OCI-LY7 (cell line): Measurements from ENCODE around the gene ERCC6. TPM values are rescaled to one million over a fixed set of nuclear protein-coding genes. Genes with fewer than 3 reads are reported as not detected.

Experiments used
- BruUV-seq: library from RNA; stranded (reverse); fragments of 400-500 nt; replicated peaks from 2 replicates; lab custom pipeline; 2021; lab: Mats Ljungman, UMichigan
- CTCF ChIA-PET: fragments of 300-600 bp; sonication (Branson Sonifier 250); formaldehyde crosslinking; loops from one replicate; lab custom pipeline; 2022; ENCODE audit warnings: antibody characterized with exemption; ENCODE audit not compliant: unreplicated experiment; lab: Charles Lee
- POLR2A ChIA-PET: fragments of 300-600 bp; sonication (Branson Sonifier 250); formaldehyde crosslinking; loops from one replicate; lab custom pipeline; 2022; ENCODE audit warnings: antibody characterized with exemption; lab: Charles Lee
- DNase-seq: peaks from one replicate; pipeline ENCODE4 v3.0.0-alpha.2; 2015; ENCODE audit warnings: low spot score
- H2AFZ ChIP-seq: fragments of 200-600 bp; sonication (generic), shearing (Covaris generic); 2 replicates; pipeline ENCODE4 v1.6.1; 2014; ENCODE audit warnings: mild to moderate bottlenecking, antibody characterized with exemption, low read length, moderate library complexity
- H3K27ac ChIP-seq: fragments of 200-600 bp; sonication (generic); 2 replicates; pipeline ENCODE4 v1.5.1; 2014; ENCODE audit warnings: mixed run types, low read depth, mild to moderate bottlenecking, moderate library complexity, low read length, inconsistent platforms; ENCODE audit not compliant: poor library complexity, severe bottlenecking
- H3K36me3 ChIP-seq: fragments of 200-600 bp; sonication (generic); 2 replicates; pipeline ENCODE4 v1.6.1; 2014; ENCODE audit warnings: mild to moderate bottlenecking, antibody characterized with exemption, low read length, moderate library complexity, mixed read lengths; ENCODE audit not compliant: insufficient read depth
- H3K4me1 ChIP-seq: fragments of 200-600 bp; sonication (generic); 2 replicates; pipeline ENCODE4 v1.5.1; 2014; ENCODE audit warnings: mild to moderate bottlenecking, low read length; ENCODE audit not compliant: insufficient read depth, poor library complexity, severe bottlenecking
- H3K4me2 ChIP-seq: fragments of 200-600 bp; sonication (generic); 2 replicates; pipeline ENCODE4 v1.6.1; 2014; ENCODE audit warnings: mild to moderate bottlenecking, low read length
- H3K4me3 ChIP-seq: fragments of 200-600 bp; sonication (generic); 2 replicates; pipeline ENCODE4 v1.5.1; 2014; ENCODE audit warnings: mild to moderate bottlenecking, low read depth, low read length; ENCODE audit not compliant: poor library complexity, severe bottlenecking
- H3K79me2 ChIP-seq: fragments of 200-600 bp; sonication (generic); 2 replicates; pipeline ENCODE4 v1.6.1; 2016; ENCODE audit warnings: low read depth, mild to moderate bottlenecking, low read length, moderate library complexity, mixed read lengths; ENCODE audit not compliant: insufficient read depth
- H3K9me2 ChIP-seq: fragments of 200-600 bp; sonication (generic); 2 replicates; pipeline ENCODE4 v1.6.1; 2016; ENCODE audit warnings: mild to moderate bottlenecking, low read length, mixed read lengths; ENCODE audit not compliant: insufficient read depth
- H3K9me3 ChIP-seq: fragments of 200-600 bp; sonication (generic); 2 replicates; pipeline ENCODE4 v1.6.1; 2014; ENCODE audit warnings: mild to moderate bottlenecking, mixed run types, low read length, mixed read lengths
- H4K20me1 ChIP-seq: fragments of 200-600 bp; sonication (generic); 2 replicates; pipeline ENCODE4 v1.6.1; 2014; ENCODE audit warnings: mild to moderate bottlenecking, antibody characterized with exemption, low read length, moderate library complexity, mixed read lengths; ENCODE audit not compliant: insufficient read depth
- CTCF ChIP-seq: fragments of 200-600 bp; sonication (generic); conservative IDR thresholded peaks from 2 replicates; pipeline ENCODE4 v1.5.1; 2014; ENCODE audit warnings: mild to moderate bottlenecking, antibody characterized with exemption, low read length, moderate library complexity, mixed read lengths
- EZH2phosphoT487 ChIP-seq: fragments of 200-600 bp; sonication (generic); IDR thresholded peaks from 2 replicates; pipeline ENCODE4 v1.6.1; 2018; ENCODE audit warnings: low read depth, borderline replicate concordance, mild to moderate bottlenecking, mixed run types, antibody characterized with exemption, low read length, moderate library complexity, mixed read lengths
- intact Hi-C: fragments of 100-400 bp; cut with micrococcal nuclease; formaldehyde crosslinking; loops from one replicate; pipeline ENCODE4 v1.10.0; 2022; ENCODE audit not compliant: unreplicated experiment
- total RNA-seq, 2 experiments: library from RNA; depleted of rRNA in 1 of 2; stranded (reverse); fragments of >200 nt in 1 of 2; shearing (Covaris generic) in 1 of 2; gene quantifications; 2 replicates each; pipeline ENCODE4 v1.2.3, GENCODE V29; 2014 to 2022

The ERCC6 gene
- total RNA-seq, 2 experiments from 2014 or later = 7.8 to 25.7 TPM

- H3K27ac ChIP-seq = no peak overlapping the region
- no peak overlapping the region for H3K4me3 ChIP-seq
- no peak overlapping the region for H2AFZ ChIP-seq
- ChIA-PET POLR2A (no interaction called here), CTCF (no interaction called here)
- H3K79me2 ChIP-seq = no peaks in the 10 kb centered on the region
- no peaks in the 10 kb centered on the region for H4K20me1 ChIP-seq
- no peaks in the 10 kb centered on the region for H3K4me1 ChIP-seq
- no TSS peak for BruUV-seq
- H3K9me2 ChIP-seq = no peaks in the 10 kb centered on the region
- H3K36me3 ChIP-seq = no peaks in the 10 kb centered on the region
- TF ChIP-seq EZH2phosphoT487 = no peak
- TF ChIP-seq CTCF = no peak
- no peaks in the 10 kb centered on the region for H3K9me3 ChIP-seq
- intact Hi-C loops = no loop called here
- H3K4me2 ChIP-seq = no peak overlapping the region
- no peak for DNase-seq
Observed at GRCh38 chr10:49567810-49568209, 28.9 kb upstream of the ERCC6 start.

- BruUV-seq = no TSS peak
- Histone ChIP-seq H3K9me2 (no peaks in the 10 kb centered on the region), H3K36me3 (no peaks in the 10 kb centered on the region), H3K4me2 (no peak overlapping the region), H3K9me3 (no peaks in the 10 kb centered on the region), H3K4me1 (no peaks in the 10 kb centered on the region), H3K4me3 (no peak overlapping the region), H3K79me2 (no peaks in the 10 kb centered on the region), H4K20me1 (no peaks in the 10 kb centered on the region), H2AFZ (no peak overlapping the region), H3K27ac (no peak overlapping the region)
- CTCF ChIA-PET = no interaction called here
- POLR2A ChIA-PET = interaction anchor here (0.9 to 1.1 kb wide), 2 partner anchors 10 to 839 kb away, joined by 3 read pairs; no protein-coding TSS in a partner anchor
- no peak for DNase-seq
- intact Hi-C loops = no loop called here
- no peak for TF ChIP-seq EZH2phosphoT487
Observed at GRCh38 chr10:49564461-49565009, 25.6 kb upstream of the ERCC6 start.

GRCh38 chr10:49562893-49563292 is 24.0 kb upstream of the ERCC6 start:
- no peak overlapping the region for H3K27ac ChIP-seq
- ChIA-PET CTCF (no interaction called here), POLR2A (no interaction called here)
- BruUV-seq = no TSS peak
- H3K4me3 ChIP-seq = no peak overlapping the region
- no peaks in the 10 kb centered on the region for H3K9me2 ChIP-seq
- DNase-seq = no peak
- intact Hi-C loops = no loop called here
- H3K9me3 ChIP-seq = no peaks in the 10 kb centered on the region
- no peak overlapping the region for H3K4me2 ChIP-seq
- TF ChIP-seq EZH2phosphoT487 (no peak), CTCF (no peak)
- no peak overlapping the region for H2AFZ ChIP-seq
- H4K20me1 ChIP-seq = no peaks in the 10 kb centered on the region
- no peaks in the 10 kb centered on the region for H3K4me1 ChIP-seq
- H3K79me2 ChIP-seq = no peaks in the 10 kb centered on the region
- H3K36me3 ChIP-seq = no peaks in the 10 kb centered on the region
